ENCODE measurements around the gene ARSB.

Gene ARSB

DNA sequence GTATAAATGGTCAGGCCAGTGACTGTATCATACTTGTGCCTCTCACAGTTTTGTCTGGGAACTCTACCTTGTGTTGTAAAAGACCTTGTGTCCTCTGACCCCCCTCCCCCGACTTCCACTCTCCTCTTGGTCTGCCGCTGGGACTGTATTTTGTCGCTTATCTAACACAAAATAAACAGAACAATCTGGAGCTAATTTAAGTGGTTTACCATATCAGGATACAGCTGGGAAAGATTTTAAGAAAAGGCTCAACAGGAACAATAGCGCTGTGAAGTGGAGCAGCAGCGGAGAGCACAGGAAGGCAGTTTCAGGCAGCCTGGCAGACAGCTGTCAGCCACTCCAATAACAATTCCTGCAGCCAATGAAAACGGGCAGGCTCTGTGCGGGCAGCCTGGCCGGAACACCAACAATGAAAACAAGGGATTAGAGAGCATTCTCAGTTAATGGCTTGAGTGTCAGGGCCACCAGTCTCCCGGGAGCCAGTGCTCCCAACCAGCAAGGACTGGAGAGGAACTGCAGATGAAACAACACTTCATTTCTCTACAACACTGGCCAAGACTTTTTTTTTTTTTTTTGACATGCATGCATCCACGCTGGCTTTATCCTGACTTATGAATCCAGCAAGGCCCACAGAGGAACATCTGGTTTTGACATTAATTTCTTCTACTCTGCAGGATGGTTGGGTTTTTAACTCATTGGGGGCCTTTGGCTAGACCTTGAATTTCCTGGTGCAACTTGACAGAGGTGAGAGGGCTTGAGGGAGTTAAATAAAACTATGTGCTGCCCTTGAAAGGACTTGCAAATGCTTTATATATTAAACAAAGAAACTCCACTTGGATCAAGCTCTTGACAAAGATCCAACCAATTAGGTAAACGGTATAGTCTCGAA, 76.7 kb downstream of the ARSB start:
- H3K4me1 ChIP-seq (ENCODE audit: low read length) = no peaks in the 10 kb centered on the region
- H4K20me1 ChIP-seq (ENCODE audit: insufficient read depth, low read length) = no peaks in the 10 kb centered on the region
- TF ChIP-seq EZH2phosphoT487 (IDR thresholded peaks at IDR 0.05; ENCODE audit: low read length) (no peak), EZH2 (optimal IDR thresholded peaks at IDR 0.05; ENCODE audit: low read depth, low read length) (no peak)
- TF ChIP-seq, protein P1, sequence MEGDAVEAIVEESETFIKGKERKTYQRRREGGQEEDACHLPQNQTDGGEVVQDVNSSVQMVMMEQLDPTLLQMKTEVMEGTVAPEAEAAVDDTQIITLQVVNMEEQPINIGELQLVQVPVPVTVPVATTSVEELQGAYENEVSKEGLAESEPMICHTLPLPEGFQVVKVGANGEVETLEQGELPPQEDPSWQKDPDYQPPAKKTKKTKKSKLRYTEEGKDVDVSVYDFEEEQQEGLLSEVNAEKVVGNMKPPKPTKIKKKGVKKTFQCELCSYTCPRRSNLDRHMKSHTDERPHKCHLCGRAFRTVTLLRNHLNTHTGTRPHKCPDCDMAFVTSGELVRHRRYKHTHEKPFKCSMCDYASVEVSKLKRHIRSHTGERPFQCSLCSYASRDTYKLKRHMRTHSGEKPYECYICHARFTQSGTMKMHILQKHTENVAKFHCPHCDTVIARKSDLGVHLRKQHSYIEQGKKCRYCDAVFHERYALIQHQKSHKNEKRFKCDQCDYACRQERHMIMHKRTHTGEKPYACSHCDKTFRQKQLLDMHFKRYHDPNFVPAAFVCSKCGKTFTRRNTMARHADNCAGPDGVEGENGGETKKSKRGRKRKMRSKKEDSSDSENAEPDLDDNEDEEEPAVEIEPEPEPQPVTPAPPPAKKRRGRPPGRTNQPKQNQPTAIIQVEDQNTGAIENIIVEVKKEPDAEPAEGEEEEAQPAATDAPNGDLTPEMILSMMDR (IDR thresholded peaks at IDR 0.05; ENCODE audit: low read length) = no peak
- H3K9me2 ChIP-seq (replicated peaks; ENCODE audit: insufficient read depth, low read length) = no peaks in the 10 kb centered on the region
- no peak overlapping the region for H3K4me3 ChIP-seq (ENCODE audit: low read length)
- no peaks in the 10 kb centered on the region for H3F3A ChIP-seq (ENCODE audit: insufficient read depth, low read length)
- H3K27me3 ChIP-seq (replicated peaks; ENCODE audit: insufficient read depth, low read length) = no peaks in the 10 kb centered on the region
- H3K9ac ChIP-seq (ENCODE audit: low read length) = no peak overlapping the region
- no peaks in the 10 kb centered on the region for H3K79me2 ChIP-seq (ENCODE audit: low read length)
- no peak overlapping the region for H2AFZ ChIP-seq (ENCODE audit: low read length)
- H3K36me3 ChIP-seq (replicated peaks; ENCODE audit: insufficient read depth, low read length) = no peaks in the 10 kb centered on the region
- no peak overlapping the region for H3K27ac ChIP-seq (ENCODE audit: low read length)
- no peak for DNase-seq
- H3K9me3 ChIP-seq (replicated peaks; ENCODE audit: insufficient read depth, low read length) = no peaks in the 10 kb centered on the region
- H3K4me2 ChIP-seq (ENCODE audit: low read depth, low read length) = no peak overlapping the region

DNA sequence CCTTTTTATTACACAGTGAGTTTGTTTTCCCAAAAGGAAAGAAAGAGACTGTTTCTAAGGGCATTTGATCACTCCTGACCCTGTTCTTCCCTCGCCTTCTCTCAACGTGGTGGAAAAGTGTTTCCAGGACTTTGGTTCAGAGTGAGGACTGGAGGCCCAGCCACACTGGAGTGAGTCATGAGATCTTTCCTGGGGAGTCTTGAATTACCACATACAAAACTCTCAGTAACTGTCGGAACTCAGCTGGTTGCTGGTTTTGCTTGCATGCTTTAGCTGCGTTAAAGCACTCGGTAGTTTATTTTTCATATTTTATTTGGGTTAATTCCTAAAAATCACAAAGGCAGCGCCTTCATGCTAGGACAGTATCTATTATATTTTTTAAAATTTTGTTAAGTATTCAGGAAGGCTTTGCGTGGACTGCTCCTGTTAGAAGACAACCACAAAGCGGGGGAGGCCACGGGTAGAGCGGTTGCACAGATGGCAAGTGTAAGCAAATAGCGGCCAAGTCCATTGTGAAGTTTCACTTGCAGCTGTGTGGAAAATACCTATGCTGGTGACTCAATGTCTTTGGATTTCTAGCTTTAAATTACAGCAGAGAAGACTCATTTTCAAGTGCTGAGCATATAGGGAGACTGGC, 77.7 kb downstream of the ARSB start:
- DNase-seq = no peak
- H3K27me3 ChIP-seq (replicated peaks; ENCODE audit: insufficient read depth, low read length) = no peaks in the 10 kb centered on the region
- no peak overlapping the region for H3K4me3 ChIP-seq (ENCODE audit: low read length)
- no peaks in the 10 kb centered on the region for H3F3A ChIP-seq (ENCODE audit: insufficient read depth, low read length)
- H3K79me2 ChIP-seq (ENCODE audit: low read length) = no peaks in the 10 kb centered on the region
- H3K36me3 ChIP-seq (replicated peaks; ENCODE audit: insufficient read depth, low read length) = no peaks in the 10 kb centered on the region
- H3K9ac ChIP-seq (ENCODE audit: low read length) = no peak overlapping the region
- no peak overlapping the region for H3K4me2 ChIP-seq (ENCODE audit: low read depth, low read length)
- TF ChIP-seq EZH2phosphoT487 (IDR thresholded peaks at IDR 0.05; ENCODE audit: low read length) (no peak), EZH2 (optimal IDR thresholded peaks at IDR 0.05; ENCODE audit: low read depth, low read length) (no peak)
- TF ChIP-seq, protein P1 (IDR thresholded peaks at IDR 0.05; ENCODE audit: low read length) = no peak
- no peak overlapping the region for H2AFZ ChIP-seq (ENCODE audit: low read length)
- H3K27ac ChIP-seq (ENCODE audit: low read length) = no peak overlapping the region
- H3K4me1 ChIP-seq (ENCODE audit: low read length) = no peaks in the 10 kb centered on the region
- no peaks in the 10 kb centered on the region for H3K9me2 ChIP-seq (replicated peaks; ENCODE audit: insufficient read depth, low read length)
- H4K20me1 ChIP-seq (ENCODE audit: insufficient read depth, low read length) = no peaks in the 10 kb centered on the region
- no peaks in the 10 kb centered on the region for H3K9me3 ChIP-seq (replicated peaks; ENCODE audit: insufficient read depth, low read length)

DNA sequence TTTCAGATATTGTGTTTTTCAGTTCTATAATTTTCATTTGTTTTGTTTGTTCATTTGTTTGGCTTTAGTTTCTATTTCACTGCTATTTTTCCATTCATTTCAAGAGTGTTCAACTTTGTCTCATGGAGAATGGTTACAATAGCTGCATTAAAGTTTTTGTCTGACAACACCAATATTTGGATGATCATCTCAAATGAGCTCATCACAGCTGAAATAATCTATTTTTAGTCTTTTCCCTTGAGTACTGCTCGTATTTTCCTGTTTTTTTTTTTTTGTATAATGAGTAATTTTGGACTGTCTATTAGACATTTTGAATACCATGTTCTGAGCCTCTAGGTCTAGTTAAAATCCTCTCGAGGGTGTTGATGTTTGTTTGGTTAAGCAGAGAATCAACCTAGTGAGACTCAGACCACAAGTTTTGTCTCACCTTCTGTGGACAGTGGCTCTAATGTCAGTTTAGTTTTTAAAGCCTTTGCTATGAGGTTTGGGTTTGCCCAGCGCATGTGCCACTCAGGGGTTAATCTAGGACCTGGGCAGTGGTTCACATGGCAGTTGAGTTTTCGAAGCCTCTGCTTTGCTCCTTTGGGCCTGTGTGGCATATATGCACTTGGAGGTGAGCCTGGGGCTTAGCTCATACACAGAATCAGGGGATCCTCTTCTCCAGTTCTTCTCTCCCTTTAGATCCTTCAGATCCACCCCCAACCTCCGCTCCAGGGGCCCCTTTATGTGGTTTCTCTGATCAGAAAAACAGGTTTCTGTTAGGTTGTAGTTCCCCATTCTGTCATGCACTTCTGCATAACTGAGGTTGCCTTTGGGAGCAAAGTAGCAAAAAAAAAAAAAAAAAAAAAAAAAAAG, 79.8 kb downstream of the ARSB start:
- no peak overlapping the region for H3K4me3 ChIP-seq (ENCODE audit: low read length)
- no peaks in the 10 kb centered on the region for H3K4me1 ChIP-seq (ENCODE audit: low read length)
- H3K27ac ChIP-seq (ENCODE audit: low read length) = no peak overlapping the region
- H2AFZ ChIP-seq (ENCODE audit: low read length) = no peak overlapping the region
- TF ChIP-seq EZH2phosphoT487 (IDR thresholded peaks at IDR 0.05; ENCODE audit: low read length) (no peak), EZH2 (optimal IDR thresholded peaks at IDR 0.05; ENCODE audit: low read depth, low read length) (no peak)
- TF ChIP-seq, protein P1 (IDR thresholded peaks at IDR 0.05; ENCODE audit: low read length) = no peak
- no peak overlapping the region for H3K9ac ChIP-seq (ENCODE audit: low read length)
- no peak for DNase-seq
- no peaks in the 10 kb centered on the region for H3K36me3 ChIP-seq (replicated peaks; ENCODE audit: insufficient read depth, low read length)
- no peak overlapping the region for H3K4me2 ChIP-seq (ENCODE audit: low read depth, low read length)
- no peaks in the 10 kb centered on the region for H3K9me3 ChIP-seq (replicated peaks; ENCODE audit: insufficient read depth, low read length)
- no peaks in the 10 kb centered on the region for H3K27me3 ChIP-seq (replicated peaks; ENCODE audit: insufficient read depth, low read length)
- H3K79me2 ChIP-seq (ENCODE audit: low read length) = no peaks in the 10 kb centered on the region
- H3K9me2 ChIP-seq (replicated peaks; ENCODE audit: insufficient read depth, low read length) = no peaks in the 10 kb centered on the region
- H4K20me1 ChIP-seq (ENCODE audit: insufficient read depth, low read length) = no peaks in the 10 kb centered on the region
- no peaks in the 10 kb centered on the region for H3F3A ChIP-seq (ENCODE audit: insufficient read depth, low read length)
